GM12878 (cell line): Measurements from ENCODE around the gene ITPR3.

Experiments used
- EZH2 ChIP-seq: IDR thresholded peaks from 2 replicates; pipeline ENCODE4 v1.6.1; 2012; ENCODE audit warnings: low read depth, mild to moderate bottlenecking, control low read depth, inconsistent platforms, low read length, borderline replicate concordance; ENCODE audit not compliant: control insufficient read depth
- HDAC6 ChIP-seq: fragments of 200-600 bp; sonication (generic); IDR thresholded peaks from one replicate; pipeline ENCODE4 v1.8.0; 2017; ENCODE audit warnings: antibody characterized with exemption; ENCODE audit not compliant: unreplicated experiment
- RFX5 ChIP-seq: IDR thresholded peaks from 2 replicates; pipeline ENCODE4 v1.6.1; 2011; ENCODE audit warnings: low read depth, low read length, improper control_type of control experiment

DNA sequence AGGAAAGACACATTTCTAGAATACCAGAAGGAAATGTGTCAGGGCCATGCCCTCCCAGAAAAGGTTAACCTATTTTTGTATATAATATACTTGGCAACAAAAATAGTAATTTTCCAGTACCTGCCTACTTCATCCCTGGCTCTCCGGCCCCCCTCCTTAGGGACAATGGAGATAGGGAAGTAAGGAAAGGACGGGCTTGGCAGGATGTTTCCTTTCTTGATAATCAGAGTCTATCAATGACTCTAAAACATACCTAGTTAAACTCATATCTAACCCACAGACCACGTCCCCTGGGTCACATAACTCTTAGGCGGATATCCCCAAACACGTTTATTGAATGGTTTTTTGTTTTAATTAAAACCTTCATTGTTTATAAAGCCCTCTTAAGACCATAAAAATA is 78.6 kb downstream of the ITPR3 start:
- TF ChIP-seq HDAC6 = no peak
- no peak for TF ChIP-seq EZH2
- TF ChIP-seq RFX5 = no peak
